ENCODE data around the gene CD109.
A peak's percentile ranks its signal among the peaks of the same experiment; 100 is the strongest.

CD109 gene

GRCh38 chr6:73695619-73696421, at the start of gene CD109:
Gene CD109, plus strand, starts transcription at chr6:73696203. Its CDS starts 13 bp downstream, at chr6:73696216.
- no peak for TF ChIP-seq CTCF (IDR thresholded peaks at IDR 0.05)

- TF ChIP-seq CTCF (IDR thresholded peaks at IDR 0.05), result no peak
These were observed 47.8 kb upstream of the CD109 start for GRCh38 chr6:73648166-73648565.

GRCh38 chr6:73649783-73650182, 46.2 kb upstream of the CD109 start:
- no peak for TF ChIP-seq CTCF (IDR thresholded peaks at IDR 0.05)

- TF ChIP-seq CTCF (IDR thresholded peaks at IDR 0.05), result peak; percentile 33; the same call in 1 of the 2 replicates
These were observed 43.1 kb upstream of the CD109 start for GRCh38 chr6:73652637-73653570.

GRCh38 chr6:73653571-73654424, 42.2 kb upstream of the CD109 start, which contains the start of gene SLC17A5:
Gene SLC17A5, minus strand, starts transcription at chr6:73653992. Its CDS starts 106 bp downstream, at chr6:73653886.
- no peak for TF ChIP-seq CTCF (IDR thresholded peaks at IDR 0.05)

- no peak for TF ChIP-seq CTCF (IDR thresholded peaks at IDR 0.05)
These were observed 40.6 kb upstream of the CD109 start for GRCh38 chr6:73655341-73655917.
